Measurements from ENCODE around the gene PKHD1.

The PKHD1 gene

GRCh38 chr6:52041134-52041533 is 46.3 kb downstream of the PKHD1 start:
- TF ChIP-seq, protein P1, sequence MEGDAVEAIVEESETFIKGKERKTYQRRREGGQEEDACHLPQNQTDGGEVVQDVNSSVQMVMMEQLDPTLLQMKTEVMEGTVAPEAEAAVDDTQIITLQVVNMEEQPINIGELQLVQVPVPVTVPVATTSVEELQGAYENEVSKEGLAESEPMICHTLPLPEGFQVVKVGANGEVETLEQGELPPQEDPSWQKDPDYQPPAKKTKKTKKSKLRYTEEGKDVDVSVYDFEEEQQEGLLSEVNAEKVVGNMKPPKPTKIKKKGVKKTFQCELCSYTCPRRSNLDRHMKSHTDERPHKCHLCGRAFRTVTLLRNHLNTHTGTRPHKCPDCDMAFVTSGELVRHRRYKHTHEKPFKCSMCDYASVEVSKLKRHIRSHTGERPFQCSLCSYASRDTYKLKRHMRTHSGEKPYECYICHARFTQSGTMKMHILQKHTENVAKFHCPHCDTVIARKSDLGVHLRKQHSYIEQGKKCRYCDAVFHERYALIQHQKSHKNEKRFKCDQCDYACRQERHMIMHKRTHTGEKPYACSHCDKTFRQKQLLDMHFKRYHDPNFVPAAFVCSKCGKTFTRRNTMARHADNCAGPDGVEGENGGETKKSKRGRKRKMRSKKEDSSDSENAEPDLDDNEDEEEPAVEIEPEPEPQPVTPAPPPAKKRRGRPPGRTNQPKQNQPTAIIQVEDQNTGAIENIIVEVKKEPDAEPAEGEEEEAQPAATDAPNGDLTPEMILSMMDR (IDR thresholded peaks at IDR 0.05; ENCODE audit: insufficient read depth, low read depth, low read length, missing control alignments): no peak
- H3K4me3 ChIP-seq (ENCODE audit: low read depth, low read length): no peak overlapping the region
- DNase-seq (ENCODE audit: low read depth): no peak

GRCh38 chr6:52027699-52028098 is 59.7 kb downstream of the PKHD1 start:
- TF ChIP-seq, protein P1 (IDR thresholded peaks at IDR 0.05; ENCODE audit: insufficient read depth, low read depth, low read length, missing control alignments): no peak

DNA sequence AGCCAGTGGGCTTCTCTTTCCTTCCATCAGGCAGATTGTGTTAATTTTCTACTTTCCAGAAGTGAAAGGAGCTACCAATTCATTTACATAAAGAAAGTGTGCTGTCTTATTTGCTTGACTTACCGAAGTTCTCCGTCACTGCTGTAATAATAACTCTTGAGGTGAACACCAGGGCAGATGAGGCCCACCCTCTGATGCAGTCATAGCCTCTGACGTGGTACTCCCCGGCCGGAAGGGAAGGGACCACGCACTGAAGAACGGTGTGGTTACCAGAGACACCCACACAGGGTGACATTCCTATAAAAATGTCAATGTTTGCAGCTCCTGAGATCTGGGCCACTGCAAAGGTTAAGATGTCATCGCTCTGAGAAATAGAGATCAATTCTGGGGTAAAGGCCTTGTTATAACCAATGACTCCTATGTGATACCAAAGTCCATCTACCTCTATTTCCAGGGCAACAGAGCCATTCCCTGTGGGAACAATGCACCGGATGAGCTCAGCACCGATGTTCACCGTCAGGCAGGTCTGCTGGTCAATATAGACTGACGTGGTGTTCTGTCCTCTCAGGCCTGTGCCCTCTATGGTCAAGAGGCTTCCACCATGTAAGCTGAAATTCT is 62.9 kb downstream of the PKHD1 start:
- no peak for DNase-seq (ENCODE audit: low read depth)
- no peak overlapping the region for H3K4me3 ChIP-seq (ENCODE audit: low read depth, low read length)
- TF ChIP-seq, protein P1 (IDR thresholded peaks at IDR 0.05; ENCODE audit: insufficient read depth, low read depth, low read length, missing control alignments): no peak

More at GRCh38 chr6:52027699-52028098, 59.7 kb downstream of the PKHD1 start:
- no peak overlapping the region for H3K4me3 ChIP-seq (ENCODE audit: low read depth, low read length)
- DNase-seq (ENCODE audit: low read depth): no peak

GRCh38 chr6:52022675-52023074 is 64.7 kb downstream of the PKHD1 start:
- TF ChIP-seq, protein P1 (IDR thresholded peaks at IDR 0.05; ENCODE audit: insufficient read depth, low read depth, low read length, missing control alignments): no peak
- H3K4me3 ChIP-seq (ENCODE audit: low read depth, low read length): no peak overlapping the region
- no peak for DNase-seq (ENCODE audit: low read depth)

DNA sequence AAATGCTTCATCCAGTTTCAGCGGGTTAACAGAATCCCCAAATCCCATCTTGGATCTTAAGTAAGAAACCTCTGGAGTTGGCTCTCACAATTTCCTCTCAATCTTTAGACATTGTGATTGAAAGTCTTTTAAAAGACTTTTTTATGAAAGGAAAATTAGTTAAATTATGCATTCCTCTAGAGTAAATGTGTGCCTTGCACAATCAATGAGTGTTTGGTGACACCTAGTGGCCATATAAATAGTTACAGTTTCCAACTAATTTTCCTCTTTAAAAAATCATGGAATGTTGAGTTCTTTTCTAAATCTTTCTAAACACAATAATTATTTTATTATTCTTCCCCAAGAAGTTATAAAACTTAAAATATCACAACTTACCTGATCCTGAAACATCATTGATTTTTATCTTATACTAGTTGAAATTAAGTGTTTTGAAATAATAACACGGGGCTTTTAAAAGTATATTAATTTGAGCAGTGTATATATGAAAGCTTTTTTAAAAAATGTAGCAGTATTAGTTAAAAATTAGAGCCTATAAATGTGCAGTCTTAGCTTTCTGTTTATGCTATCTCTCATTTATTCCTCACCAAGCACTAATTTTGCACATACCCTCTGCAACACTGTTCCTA is 66.4 kb downstream of the PKHD1 start:
- H3K4me3 ChIP-seq (ENCODE audit: low read depth, low read length): no peak overlapping the region
- TF ChIP-seq, protein P1 (IDR thresholded peaks at IDR 0.05; ENCODE audit: insufficient read depth, low read depth, low read length, missing control alignments): peak; percentile 44
- peak; percentile 30 for DNase-seq (ENCODE audit: low read depth)

GRCh38 chr6:52019881-52020280 is 67.5 kb downstream of the PKHD1 start:
- TF ChIP-seq, protein P1 (IDR thresholded peaks at IDR 0.05; ENCODE audit: insufficient read depth, low read depth, low read length, missing control alignments): no peak
- no peak for DNase-seq (ENCODE audit: low read depth)
- no peak overlapping the region for H3K4me3 ChIP-seq (ENCODE audit: low read depth, low read length)

- no peak for DNase-seq (ENCODE audit: low read depth)
- TF ChIP-seq, protein P1 (IDR thresholded peaks at IDR 0.05; ENCODE audit: insufficient read depth, low read depth, low read length, missing control alignments): no peak
- H3K4me3 ChIP-seq (ENCODE audit: low read depth, low read length): no peak overlapping the region
Observed at GRCh38 chr6:52019092-52019491, 68.3 kb downstream of the PKHD1 start.

Data from GM12865 (cell line).